Peyer's patch (tissue), 4 donors: ENCODE measurements around the gene GASK1A.

Source experiments
- CTCF ChIP-seq, 6 experiments: fragments of 450-650 bp in 4 of 6; fragments of 200-600 bp in 2 of 6; sonication (generic) in 1 of 6; IDR thresholded peaks; one replicate each; pipeline ENCODE4 v1.5.1; 2017 to 2019; ENCODE audit warnings: antibody characterized with exemption in 6 of 6, mild to moderate bottlenecking in 3 of 6, moderate library complexity in 1 of 6
- POLR2A ChIP-seq, 2 donors: fragments of 450-650 bp; IDR thresholded peaks; one replicate each; pipeline ENCODE4 v1.5.1; 2017; ENCODE audit warnings: antibody characterized with exemption in 2 of 2, mild to moderate bottlenecking in 2 of 2, moderate library complexity in 2 of 2

DNA sequence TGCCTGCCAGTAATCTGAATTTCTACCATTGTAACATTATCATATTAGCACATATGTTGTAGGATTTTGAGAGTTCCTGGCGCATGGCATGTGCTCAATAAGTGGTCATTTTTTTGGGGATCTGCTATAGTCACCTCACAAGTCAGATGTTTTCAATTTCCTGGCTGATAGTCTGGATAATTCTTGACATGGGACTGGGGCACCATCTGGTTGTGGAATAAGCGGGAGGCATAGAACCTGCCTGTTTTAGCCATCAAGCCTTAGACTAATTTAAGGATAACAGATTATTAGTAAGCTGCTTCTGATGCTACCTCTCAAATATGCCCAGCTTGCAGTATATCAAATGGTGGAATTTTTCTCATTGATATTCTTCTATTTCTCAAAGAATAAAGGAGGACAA lies 39.1 kb downstream of the GASK1A start:
- TF ChIP-seq CTCF (IDR thresholded peaks at IDR 0.05) (no peak), POLR2A (IDR thresholded peaks at IDR 0.05) (no peak)
